Sciatic nerve (tissue), 2 donors: ENCODE measurements around the gene CAMK1G. TPM values are rescaled to one million over a fixed set of nuclear protein-coding genes. Genes with fewer than 3 reads are reported as not detected.

Experiments
- ATAC-seq: fragments of 200-7000 bp; cut with Tn5 transposase; one replicate; pipeline ENCODE4 v1.9.1; 2020; ENCODE audit warnings: mild to moderate bottlenecking, moderate library complexity
- DNase-seq: peaks from one replicate; pipeline ENCODE4 v3.0.0-alpha.2; 2020; ENCODE audit warnings: low spot score
- intact Hi-C: fragments of 100-400 bp; cut with DNase I; formaldehyde crosslinking; loops from one replicate; pipeline ENCODE4 v1.14.2; 2022
- total RNA-seq: library from RNA; stranded (reverse); fragmentation: NEBNext Ultra II Directional; extraction: Animal tissue kit (Norgen Biotek cat#: 25700); gene quantifications from one replicate; pipeline ENCODE4 v1.2.1, GENCODE V29; 2021
- donor health status: DM: no; HTN: no; CAD: no.
- donor health status: DM: no; HTN: no; CAD: no.

The CAMK1G gene
- total RNA-seq, 1 donor from 2014 or later, result 0.18 TPM

DNA sequence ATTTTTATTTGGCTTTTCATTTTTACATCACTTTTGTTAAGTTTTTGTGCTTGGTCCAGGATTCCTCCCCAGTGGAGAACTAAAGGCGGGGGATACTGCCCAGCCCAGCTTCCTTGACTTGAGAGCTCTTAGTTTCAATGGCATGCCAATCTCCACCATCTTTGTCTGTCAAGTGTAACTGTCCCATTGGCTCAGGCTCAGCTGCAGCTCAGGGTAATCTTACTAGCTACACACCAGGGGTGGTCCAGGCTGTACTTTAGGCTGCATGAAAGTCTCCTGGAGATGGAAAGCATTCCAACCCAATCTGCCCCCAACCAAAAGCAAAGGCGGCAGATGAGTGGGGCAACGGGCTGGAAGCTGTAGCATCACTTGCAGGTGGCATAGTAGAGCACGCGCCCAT lies 31.4 kb downstream of the CAMK1G start:
- intact Hi-C loops, result no loop called here
- ATAC-seq (no peak), DNase-seq (no peak)

- ATAC-seq, result no peak
- no peak for DNase-seq
- intact Hi-C loops, result no loop called here
Measured at GRCh38 chr1:209616366-209617046, 33.0 kb downstream of the CAMK1G start.

- intact Hi-C loops, result no loop called here
- no peak for ATAC-seq
- DNase-seq, result no peak
Measured at GRCh38 chr1:209617047-209617673, 33.6 kb downstream of the CAMK1G start.

GRCh38 chr1:209617755-209618154 lies 34.2 kb downstream of the CAMK1G start:
- ATAC-seq (no peak), DNase-seq (no peak)
- intact Hi-C loops, result no loop called here

- DNase-seq, result no peak
- intact Hi-C loops, result no loop called here
- no peak for ATAC-seq
Measured at GRCh38 chr1:209618291-209618690, 34.8 kb downstream of the CAMK1G start.

- DNase-seq, result no peak
- ATAC-seq, result no peak
- intact Hi-C loops, result no loop called here
Measured at GRCh38 chr1:209618756-209619420, 35.4 kb downstream of the CAMK1G start.

GRCh38 chr1:209619696-209620486 lies 36.4 kb downstream of the CAMK1G start:
- intact Hi-C loops, result no loop called here
- no peak for DNase-seq

GRCh38 chr1:209620487-209620884 lies 37.0 kb downstream of the CAMK1G start:
- no peak for DNase-seq
- no peak for ATAC-seq
- intact Hi-C loops, result no loop called here

More at GRCh38 chr1:209619696-209620486, 36.4 kb downstream of the CAMK1G start:
- no peak for ATAC-seq

GRCh38 chr1:209621286-209621685 lies 37.8 kb downstream of the CAMK1G start:
- ATAC-seq, result no peak
- intact Hi-C loops, result no loop called here
- no peak for DNase-seq

DNA sequence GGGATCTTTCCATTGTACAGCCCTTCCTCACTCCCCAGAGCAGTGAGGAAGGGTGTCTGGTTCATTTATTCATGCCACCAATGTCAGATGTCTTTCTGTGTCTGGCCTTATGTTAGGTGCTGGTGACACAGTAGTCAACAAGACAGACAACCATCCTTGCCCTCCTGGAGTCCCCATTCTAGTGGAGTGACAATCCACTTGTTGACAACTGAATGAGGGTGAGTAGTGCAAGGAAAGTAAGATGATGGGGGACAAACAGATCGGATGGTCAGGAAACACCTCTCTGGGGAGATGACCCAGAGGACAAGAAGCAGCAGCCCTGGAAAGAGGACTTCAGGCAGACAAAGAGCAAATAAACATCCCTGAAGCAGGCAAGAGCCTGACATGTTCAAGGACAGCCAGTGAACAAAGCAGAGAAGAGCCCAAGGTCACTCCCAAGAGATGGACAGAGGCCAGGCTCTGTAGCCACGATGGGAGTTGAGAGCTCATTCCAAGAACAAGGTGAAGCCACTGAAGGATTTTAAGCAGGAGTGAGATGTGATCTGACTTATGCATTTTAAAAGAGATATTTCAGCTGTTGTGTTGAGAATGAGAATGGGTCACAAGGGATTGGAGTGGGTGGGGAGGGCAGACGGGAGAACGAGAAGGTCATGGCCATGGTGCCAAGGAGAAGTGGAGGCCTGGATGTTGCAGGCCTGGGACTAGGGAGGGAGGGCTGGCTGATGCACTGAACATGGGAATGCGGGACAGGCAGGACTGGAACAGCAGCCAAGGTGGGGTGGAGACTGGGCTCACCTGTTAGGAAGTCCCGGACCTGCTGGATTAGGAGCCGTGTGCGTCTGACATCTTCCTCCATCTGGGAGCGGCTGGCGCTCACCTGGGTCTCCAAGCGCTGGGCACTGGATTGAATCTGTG lies 38.5 kb downstream of the CAMK1G start:
- DNase-seq, result no peak
- ATAC-seq, result no peak
- intact Hi-C loops, result no loop called here

DNA sequence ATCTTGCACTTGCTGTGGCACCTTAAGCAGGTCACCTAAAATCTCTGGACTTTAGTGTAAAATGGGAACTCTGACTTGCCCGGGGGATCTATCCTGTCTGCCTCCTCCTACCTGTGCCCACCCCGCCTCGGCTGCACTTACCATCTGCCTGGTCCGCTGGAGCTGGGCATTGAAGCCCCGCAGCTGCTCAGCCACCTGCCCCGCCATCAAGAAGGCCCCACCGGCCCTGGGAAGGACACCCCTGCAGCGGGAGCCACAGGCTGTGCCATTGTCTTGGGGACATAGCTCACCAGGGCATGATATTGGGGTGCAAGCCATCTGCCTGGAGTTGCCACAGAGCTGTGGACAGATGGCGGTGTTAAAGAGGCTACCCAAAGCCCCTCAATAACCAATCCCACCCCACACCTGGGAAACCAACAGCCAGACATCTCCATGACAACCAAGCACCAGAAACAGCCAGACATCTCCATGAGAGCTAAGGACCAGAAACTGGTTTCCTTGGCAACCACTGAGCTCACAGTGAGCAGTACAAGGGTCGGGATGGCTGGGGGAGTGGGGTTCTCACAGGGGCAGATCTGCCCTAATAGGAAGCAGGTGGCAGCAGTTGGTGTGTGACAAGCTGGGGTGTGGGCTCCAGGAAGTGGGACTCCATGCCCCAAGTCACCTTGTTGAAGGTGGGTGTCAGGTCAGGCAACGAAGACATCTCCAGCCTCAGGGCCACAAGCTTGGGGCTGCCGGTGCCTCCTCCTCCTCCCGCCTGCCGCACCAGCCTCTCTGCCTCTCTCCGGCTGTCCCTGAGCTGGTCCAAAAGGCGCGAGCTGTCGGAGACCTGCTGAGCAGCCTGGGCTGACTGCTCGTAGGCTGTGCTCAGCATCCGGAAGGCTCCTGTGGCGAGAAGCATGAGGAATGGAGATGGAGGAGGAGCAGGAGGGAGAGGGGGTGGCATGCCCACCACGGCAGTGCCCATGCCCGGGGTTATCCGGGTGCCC lies 39.6 kb downstream of the CAMK1G start:
- DNase-seq, result no peak
- intact Hi-C loops, result no loop called here
- no peak for ATAC-seq

GRCh38 chr1:209624558-209625549 lies 41.3 kb downstream of the CAMK1G start:
- DNase-seq (no peak), ATAC-seq (no peak)
- intact Hi-C loops, result no loop called here

- DNase-seq (no peak), ATAC-seq (peak; percentile 53)
- intact Hi-C loops, result no loop called here
Measured at GRCh38 chr1:209625791-209626285, 42.3 kb downstream of the CAMK1G start.

- DNase-seq (no peak), ATAC-seq (peak; percentile 12)
- intact Hi-C loops, result no loop called here
Measured at GRCh38 chr1:209626346-209627026, 43.0 kb downstream of the CAMK1G start.

DNA sequence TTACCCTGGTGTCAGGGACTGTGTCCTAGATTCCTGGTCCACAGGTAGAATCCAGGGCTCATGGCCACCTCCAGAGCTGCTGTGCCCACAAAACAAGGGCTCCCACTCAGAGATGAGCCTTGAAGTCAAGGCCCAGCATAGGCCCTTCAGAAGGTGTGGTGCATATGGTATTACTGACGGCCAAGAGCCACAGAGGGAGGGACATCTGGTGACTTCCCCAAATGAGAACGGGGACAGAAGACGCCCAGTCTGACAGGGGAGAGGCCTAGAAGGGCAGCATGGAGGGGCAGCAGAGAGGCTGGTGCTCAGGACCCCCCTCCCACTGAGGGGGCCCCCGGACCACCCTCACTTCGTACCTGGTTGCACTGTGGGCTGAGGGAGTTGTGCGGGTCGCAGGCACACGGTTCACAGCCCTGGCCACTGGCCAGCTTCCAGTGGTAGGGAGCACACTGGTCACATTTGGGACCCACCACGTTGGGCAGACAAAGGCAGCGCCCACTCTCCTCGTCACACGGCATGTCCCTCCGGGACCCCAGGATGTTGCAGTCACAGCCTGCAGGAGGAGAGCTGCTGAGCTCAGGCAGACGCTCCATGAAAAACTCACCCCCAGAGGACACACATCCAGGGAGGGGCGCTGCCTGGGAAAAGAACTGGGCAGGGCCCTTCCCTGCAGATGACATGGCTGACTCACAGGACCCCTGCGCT lies 43.7 kb downstream of the CAMK1G start:
- DNase-seq, result no peak
- ATAC-seq, result peak; percentile 8
- intact Hi-C loops, result no loop called here
